ENCODE results near the gene LRRFIP1.
A peak's percentile ranks its signal among the peaks of the same experiment; 100 is the strongest.

The LRRFIP1 gene

DNA sequence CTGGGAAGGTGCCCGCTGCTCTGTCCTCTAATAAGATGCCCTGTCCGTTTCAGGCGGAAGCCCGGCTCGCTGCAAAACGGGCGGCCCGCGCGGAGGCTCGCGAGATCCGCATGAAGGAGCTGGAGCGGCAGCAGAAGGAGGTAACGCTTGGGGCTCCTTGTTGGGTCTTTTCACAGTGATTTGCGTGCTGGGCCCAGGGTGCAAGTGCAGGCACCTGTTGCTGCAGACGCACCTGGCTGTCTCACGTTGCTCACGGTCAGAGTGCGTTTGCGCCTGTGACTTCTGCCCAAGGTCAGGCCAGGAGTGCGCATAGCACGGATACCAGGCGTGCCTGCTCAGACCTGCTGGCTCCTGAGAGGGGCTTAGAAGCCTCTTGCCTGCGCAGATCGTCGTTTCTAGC, 81.1 kb downstream of the LRRFIP1 start:
- no peak for DNase-seq

DNA sequence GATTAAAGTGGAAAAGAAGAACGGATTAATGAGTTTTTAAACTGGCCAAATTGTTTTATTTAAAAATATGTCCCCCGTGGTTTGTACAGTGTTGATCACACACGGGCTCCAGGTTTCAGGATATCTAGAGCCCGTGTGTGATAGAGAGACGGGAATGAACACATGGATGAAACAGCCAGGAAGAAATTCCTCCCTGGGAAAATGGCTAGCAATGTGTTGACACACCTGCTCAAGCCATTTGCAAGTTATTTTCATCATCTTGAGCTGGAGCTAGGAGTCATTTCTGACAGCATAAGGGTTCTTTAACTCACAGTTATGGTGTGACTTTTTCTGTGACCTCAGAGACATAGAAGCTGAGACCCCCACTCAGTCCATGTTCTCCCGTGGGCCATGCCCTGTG, 81.6 kb downstream of the LRRFIP1 start:
- no peak for DNase-seq

DNA sequence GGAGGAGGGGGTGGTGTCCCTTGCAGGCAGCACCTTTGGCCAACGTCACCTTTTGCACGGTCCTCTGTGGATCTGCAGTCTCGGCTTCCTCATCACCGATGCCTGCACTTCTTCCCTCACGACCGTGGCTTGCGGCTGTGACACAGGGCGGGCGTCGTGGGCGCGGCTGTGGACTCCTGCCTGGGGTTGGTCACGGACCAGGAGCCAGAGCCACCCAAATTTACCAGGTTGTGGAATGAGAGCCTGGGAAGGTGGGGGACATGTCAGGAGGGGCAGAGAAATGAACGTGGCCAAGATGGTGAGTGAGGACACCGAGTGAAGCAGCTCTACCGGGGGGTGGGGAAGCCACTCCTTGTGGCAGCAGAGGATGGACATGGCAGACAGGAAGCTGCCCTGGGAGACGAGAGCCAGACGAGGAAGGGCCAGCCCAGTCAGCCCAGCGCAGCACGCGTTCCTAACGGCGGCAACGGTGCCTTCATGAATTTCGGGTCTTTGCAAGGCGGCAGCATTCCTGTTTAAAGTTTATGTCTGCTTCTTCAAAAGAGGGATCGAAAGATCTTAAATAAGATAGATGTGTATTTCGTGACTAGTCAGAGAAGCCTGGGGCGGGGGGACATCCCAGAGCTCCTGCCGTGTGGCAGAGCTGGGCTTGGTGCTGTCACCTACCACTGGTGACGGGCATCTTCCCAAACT, 84.2 kb downstream of the LRRFIP1 start:
- DNase-seq, result no peak

DNA sequence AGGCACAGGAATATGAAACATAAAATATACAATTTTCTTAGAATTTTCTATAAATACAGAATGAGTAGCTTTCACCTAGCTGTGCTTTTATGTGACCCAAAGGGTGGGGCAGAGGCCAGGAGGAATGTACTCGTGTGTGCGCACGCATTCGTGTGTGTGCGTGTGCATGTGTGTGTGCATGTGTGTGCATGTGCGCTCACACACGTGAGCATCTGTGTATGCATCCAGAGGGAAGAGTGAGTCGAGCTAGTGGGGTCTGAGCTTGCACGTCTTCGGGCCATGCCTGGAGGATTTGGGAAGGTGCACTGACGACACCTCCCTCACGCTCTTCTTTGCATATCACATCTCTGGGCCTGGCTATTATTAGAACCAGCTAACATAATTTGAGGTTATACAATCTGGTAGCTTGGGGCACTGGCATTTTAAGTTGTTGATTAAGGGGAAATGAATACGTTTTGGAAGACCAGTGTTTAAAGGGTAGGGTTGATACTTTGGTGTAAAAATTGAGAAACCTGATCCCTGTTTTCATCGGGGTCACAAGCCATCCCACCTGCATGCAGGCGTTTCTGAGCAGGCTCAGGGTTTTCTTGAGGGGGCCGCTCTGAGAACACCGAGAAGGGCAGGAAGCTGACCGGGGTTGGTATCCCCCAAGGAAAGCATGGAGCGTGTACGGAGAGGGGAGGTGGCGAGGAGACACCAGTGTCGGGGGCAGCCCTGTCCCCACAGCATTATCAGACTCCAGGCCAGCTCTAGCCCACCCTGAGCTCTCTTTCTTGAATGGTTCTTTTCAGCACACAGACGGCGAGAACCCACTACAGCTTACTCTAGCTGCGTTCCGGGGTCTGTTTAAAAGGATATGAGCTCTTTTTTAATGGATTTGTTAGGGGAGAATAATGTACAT, 85.3 kb downstream of the LRRFIP1 start:
- no peak for DNase-seq

DNA sequence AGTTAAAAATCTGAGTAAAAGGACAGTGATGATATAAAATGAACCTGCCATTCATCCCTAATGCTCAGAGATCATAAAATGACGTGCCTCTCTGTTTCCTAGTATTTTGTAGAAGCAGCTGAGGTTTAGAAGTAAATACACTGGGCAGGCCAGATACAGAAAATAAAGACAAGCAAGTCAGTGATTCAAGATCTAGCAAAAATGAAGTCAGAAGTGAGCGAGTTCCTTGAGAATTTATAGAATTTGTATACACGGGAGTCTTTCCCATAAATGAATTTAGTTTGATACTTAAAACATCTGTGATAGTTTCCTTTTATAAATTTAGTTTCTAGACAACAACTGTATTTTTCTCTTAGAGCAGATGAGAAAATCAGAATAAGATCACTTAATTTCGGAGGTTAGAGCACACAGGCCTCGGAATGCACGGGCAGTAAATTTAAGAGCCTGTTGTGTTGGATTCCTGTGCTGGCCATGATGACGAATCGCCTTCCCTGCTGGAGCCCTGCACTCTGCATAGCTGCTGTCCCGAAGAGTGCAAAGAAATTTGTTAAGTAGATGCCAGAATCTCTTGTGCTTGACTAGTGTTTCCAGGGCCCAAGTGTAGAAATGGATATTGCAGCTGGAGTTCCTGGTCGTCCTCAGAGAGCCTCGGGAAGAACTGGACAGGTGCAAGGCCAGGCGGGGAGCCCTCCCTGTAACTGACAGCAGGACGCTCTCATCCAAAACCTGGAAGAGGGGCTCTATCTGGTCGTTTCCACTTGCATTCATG, 87.5 kb downstream of the LRRFIP1 start:
- DNase-seq, result no peak

DNA sequence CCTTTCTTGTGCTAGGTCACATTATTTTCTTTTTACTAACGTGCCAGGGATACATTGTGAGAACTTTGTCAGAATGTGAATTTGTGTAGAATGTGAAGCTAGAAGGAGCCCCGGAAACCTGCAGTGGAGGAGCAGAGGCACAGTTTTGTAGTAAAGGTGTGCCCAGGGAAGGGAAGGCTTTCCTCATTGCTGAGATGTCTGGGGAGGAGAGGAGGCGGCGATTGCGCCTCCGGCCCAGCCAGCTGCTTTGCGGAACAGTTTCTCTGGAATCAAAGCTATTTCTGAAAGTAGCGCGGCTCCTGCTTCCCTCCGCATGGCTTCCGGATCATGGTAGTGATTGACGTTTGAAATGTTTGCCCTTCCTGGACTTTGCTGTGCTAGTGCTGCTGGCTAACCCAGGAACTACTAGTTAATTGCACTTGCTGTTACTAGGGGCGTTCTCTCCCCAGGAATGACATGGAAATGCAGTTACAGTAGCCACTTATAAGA, 88.1 kb downstream of the LRRFIP1 start:
- peak; percentile 52 for DNase-seq

DNA sequence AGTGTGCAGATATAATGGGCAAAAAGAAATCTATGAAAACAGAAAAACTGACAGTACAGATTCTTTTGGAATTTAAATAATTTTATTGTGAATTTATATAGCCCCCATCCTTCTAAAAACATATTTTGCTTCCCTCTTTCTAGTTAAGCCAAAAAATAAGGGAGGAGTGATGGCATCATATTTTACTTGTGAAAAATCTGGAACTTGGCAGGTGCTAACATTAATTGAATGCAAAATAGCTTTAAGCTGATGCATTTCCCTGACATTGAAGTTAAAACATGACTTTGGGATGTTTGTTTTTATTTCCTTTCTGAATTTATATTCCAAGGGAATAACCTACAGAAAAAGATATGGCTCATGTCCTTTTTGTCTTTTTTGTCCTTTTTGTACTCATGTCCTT, 88.6 kb downstream of the LRRFIP1 start:
- DNase-seq, result no peak

DNA sequence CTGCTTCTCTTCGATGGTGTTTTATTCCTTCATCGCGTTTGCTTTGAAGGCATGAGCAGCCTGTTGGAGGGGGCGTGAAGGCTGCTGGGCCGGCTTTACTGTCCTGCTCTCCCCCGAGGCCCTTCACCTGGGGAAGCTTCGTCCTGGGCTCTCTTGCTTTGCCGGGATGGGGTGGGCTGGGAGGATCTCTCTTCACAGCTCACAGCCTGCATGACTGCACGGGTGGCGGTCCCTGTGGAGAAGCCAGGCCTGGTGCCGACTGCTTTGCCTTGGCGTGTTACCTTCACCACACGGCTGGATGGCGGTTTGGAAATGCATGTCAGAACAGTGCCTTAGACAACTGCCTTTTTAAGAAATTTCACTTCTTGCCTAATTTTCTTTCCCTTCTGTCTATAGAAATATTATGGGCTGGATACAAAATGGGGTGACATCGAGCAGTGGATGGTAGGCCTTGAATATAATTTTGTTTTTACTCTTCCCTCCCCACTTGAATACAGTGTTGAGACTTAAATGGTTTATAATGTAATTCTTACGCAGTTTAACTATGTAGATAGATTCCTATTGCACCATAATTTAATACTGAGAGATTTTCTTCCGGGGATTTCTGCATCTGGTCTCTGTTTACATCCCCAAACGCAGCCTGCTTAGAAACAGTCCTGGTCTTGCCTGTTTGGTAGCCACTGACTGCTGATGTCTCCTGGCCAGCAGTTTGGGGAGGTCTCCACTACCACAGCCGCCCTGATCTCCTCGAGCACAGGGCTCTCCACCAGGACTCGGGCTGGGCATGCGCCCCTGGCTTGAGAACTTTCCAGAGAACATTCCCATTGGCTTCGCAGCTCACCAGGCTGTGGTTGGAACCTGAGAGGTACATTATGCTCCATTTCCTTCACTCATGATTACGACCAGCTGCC, 90.2 kb downstream of the LRRFIP1 start:
- no peak for DNase-seq

DNA sequence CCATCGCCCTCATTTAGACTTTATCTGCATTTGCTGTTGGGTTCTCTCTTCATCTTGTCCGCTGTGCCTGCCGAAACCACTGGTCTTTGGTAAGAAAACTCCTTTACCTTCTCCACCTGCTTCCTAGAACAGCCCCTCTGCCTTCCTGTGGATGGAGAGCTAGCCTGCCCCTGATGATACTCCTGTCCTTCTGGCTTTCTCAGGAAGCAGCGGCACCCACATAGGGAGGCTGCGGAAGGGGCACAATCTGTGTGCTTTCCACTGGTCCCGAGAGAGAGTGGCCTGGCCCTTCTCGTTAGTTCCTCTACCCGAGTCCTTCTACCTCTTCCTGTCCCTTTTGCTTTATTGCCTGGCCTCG, 90.9 kb downstream of the LRRFIP1 start:
- DNase-seq, result no peak

DNA sequence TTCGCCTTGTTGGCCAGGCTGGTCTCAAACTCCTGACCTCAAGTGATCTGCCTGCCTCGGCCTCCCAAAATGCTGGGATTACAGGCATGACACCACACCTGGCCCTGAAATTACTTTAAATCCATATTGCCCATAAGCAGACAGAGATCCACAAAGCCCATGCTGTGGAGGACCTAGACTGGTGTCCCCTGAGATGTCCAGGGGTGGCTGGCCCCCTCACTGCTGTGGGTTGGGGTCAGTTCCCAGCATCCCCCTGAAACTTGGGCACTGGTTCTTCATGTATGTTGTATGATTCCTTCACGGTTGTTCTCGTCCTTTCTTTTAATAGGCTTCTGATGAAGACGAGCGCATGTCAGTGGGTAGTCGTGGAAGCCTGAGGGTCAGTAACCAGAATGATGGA, 93.1 kb downstream of the LRRFIP1 start:
- no peak for DNase-seq

DNA sequence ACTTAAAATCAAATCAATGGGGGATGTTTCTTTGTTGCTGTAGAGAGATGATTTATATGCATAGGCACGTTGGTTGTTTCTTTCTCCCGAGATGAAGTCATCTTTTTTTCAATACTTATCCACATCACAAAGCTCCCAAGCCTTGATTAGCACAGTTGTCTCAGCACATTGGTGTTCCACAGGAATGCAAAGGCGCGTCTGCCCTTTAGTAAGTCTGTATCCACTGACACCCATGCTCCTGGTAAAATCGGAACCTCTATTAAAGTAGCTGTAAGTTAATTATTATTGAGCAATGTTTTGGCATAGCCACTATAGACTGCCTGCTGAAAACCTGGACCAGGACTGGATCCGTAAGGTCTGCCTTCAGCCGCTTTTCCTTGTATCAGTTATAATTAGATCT, 93.6 kb downstream of the LRRFIP1 start:
- no peak for DNase-seq

DNA sequence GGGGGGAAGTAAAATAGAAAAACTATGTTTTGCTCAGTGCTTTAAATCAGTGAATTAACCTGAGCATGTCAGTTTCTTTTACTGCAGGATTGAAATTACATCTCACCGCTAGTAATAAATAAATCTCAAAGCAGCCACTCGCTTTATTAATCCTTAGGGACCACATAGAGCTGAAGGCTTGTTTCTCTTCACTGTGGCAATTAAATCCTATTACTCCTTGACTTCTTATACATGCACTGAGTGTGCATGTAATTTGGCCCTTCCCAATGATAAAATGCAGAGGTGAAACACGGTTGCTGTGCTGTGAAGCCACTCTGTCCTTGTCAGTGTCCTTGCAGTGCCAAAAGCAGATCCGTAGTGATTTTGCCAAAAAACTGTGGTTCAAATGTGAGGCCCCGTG, 94.1 kb downstream of the LRRFIP1 start:
- DNase-seq, result no peak

DNA sequence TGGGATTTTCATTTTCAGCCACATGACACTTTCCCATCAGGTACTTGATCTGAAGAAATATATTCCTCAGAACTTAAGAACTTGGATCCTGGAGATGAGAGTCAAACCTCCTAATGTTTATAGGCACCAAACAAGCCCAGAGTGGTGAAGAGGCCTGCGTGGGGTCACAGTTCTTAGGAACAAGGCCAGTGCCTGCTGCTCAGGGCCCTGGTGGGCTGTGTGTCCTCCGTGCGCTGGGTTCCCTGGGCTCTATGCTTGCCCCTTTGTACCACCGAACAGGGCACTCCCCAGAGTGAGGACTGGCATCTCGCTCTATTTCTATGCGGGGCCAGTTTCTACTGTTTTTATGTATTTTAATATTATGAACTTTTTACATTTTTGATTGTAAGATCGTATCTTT, 95.2 kb downstream of the LRRFIP1 start:
- no peak for DNase-seq

DNA sequence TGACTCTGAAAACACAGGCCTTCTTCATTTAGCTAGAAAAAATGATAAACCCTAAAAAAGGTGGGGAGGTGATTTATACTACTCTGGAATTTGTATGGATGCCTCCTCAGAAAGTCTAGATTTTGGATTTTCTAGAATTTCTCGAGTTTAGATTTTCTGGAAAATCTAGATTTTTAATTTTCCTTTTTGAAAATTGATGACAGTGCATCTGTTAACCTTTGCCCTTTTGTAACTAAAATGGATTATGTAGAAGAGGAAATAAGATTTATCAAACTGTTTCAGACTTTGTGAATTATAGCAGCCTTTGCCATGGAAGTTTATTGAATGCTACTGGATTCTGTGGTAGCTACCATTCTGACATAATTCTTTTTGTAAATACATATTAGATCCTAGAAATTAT, 95.6 kb downstream of the LRRFIP1 start:
- DNase-seq, result no peak

DNA sequence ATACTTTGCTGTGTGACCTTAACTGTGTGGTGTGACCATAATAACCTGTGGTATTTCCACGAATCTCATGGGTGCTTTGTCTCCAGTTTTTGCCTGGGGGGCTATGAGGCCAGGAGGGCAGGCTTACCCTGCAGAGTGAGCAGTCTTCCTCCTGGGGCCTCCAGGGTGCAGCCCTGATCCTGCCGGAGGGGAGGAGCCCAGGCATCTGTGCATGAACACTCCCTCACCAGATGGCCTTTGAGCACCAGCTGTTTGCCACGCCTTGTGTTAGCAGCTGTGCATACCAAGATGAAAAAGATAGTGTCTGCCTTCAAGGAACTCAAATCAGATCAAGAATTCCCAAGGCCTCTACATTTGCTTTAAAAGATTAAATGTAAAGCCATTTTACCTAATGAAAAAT, 96.2 kb downstream of the LRRFIP1 start:
- peak; percentile 74 for DNase-seq

DNA sequence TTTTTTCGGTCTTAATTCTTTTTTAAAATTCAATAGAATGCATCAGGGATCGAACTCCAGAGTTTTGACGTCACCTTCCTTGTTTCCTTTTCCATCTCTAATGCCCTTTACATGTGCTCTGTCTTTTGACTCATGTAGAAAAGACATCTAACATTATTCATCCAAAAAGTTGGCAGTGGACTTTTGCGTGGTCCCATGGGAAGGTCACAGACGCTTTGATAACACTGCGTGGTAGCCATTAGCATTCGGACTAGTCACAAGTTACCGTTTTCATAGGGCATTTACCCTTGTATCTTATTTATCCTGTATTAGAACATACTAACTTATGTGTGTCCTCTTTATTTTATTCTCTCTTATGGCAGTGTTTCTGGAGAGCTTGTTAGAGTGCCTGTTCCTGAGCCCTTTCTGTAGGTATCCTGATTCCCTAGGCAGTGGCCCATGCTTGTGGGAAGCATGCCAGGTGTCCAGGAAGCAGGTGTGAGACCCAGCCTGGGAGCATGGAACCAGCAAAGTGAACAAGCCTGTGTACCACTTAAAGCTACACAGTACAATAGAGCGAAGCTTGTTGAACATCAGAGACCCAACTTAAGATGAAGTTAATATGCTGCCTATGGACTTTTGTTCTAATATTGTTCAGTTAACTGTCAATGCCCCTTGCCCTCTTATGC, 97.6 kb downstream of the LRRFIP1 start:
- DNase-seq, result no peak

DNA sequence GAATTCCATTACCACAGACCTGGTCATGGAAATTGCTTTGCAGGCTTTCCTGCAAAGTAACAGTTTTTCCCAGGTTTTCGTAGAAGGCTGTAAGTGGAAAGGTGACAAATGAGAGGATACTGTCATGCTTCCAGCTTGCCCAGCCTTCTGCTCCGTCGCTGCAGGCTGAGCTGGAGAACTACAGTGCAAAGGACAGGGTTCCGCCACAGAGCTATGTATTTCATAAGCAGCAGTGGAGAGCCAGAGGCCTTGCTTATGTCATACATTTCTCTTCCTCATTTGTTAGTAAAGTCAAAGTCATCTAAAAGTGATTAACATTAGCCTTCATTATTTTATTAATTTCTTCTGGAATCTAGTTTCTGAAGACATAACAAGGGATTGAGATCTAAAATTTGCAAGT, 98.3 kb downstream of the LRRFIP1 start:
- peak; percentile 61 for DNase-seq

DNA sequence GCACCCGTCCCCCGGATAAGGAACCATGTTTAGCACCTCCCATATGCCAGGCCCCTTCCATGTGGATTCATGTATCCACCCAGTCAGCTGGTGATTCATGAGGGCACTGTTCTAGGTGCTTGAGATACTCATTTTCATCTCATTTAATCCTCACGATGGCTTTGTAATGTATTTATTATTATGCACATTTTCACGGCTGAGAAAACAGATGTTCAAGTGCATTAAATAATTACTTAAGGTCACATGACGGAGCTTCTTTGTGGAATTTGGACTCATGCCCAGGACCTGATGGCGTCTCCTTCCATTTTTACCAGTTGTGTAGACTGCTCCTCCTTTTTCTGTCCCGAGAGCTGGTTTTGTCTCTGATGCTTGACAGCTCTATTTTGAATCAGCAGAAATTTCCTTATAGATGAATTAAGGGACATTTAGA, 99.0 kb downstream of the LRRFIP1 start:
- DNase-seq, result peak; percentile 41

DNA sequence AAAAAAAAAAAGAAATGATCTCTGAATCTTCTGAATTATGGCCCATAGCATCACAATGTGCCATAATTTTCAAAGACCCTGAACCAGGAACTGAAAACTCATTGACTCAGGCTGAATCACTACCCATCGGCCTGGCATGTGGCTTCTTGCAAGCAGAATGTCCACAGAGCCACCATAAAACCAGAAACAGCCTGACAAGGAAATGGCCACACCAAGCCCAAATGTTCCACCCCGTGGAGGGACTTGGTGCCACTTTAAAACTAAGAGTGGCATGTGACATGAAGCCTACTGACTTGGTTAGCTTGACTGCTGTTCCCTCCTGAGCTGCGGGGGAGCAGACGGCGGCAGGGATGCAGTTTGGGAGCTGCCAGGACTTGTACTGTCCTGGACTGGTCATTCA, 100.0 kb downstream of the LRRFIP1 start:
- DNase-seq, result no peak

DNA sequence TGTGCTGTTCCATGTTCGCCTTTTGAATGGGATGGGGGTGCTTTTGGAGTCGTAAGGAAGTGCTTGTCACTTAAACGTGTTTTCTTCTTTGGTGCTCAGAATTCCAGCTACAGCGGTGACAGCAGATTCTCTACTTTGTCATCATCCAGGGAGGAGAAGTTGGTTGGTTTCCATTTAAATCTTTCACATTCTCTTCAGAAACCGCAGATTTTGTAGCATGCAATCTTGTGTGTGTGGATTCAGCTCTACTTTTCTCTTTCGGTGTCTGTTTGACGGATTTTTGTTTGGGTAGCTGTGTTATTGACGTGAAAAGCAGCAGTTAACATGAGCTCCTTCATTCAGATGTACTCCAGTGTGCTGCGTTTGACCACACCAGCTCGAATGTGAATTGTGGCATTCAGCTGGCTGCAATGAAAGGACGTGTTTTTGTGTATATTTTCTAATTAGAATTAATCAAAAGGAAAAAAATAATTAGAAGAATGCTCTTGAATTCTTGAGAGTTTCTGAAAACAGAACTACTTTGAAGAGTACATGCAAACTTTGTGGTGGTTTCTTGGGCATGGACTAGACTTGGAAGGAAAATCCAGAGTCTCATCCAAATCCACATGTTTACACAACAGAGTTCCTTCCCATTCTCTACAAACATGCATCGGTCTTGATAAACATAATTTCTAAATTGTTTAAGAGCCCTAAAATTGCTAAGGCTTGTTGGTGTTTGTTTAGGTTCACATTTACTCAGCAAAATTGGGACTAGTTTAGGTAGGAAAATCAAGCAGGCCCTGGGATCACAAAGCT, 102.5 kb downstream of the LRRFIP1 start:
- DNase-seq, result no peak

DNA sequence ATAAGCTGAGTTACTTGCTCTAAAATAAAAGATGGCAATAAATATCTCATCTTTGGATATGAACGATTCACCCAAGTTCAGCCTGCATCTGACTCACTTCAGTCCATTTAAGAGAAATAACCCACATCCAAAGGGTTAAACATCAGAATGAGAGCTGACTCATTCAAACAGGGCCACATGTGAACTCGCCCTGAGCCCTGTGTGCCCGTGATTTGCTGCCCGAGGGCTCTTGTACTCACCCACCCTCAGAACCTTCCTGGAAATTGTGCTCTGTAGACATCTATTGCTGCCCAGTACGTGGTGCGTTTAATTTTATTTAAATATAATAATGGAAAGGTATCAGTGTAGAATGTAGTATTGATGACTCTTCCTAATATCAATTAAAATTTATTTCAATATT, 104.3 kb downstream of the LRRFIP1 start:
- DNase-seq, result peak; percentile 58

All from hematopoietic multipotent progenitor cell treated with erythropoietin and hydrocortisone succinate and interleukin-3 and kit ligand, for 4 days (in vitro differentiated cells).